ENCODE results near the gene TRIO. TPM values are rescaled to one million over a fixed set of nuclear protein-coding genes. Genes with fewer than 3 reads are reported as not detected.

The TRIO gene
- total and polyA plus RNA-seq, 4 donors, result 23.8 to 243 (median 110) TPM

GRCh38 chr5:14380712-14381111 is 237.6 kb downstream of the TRIO start:
- WGBS, 2 donors, result 56 to 67% methylated on average over 4 of the region's 4 CpGs
- no peak overlapping the region for H3K9ac ChIP-seq (ENCODE audit: insufficient read depth in 1 of 2, low read length in 2 of 2)
- H3K4me3 ChIP-seq, result no peak overlapping the region
- ATAC-seq (ENCODE audit: insufficient read depth, low FRiP score) (no peak), DNase-seq (no peak)
- H3K27me3 ChIP-seq (ENCODE audit: control insufficient read depth in 3 of 3, insufficient read depth in 3 of 3, low read length in 2 of 3), result no peaks in the 10 kb centered on the region
- peaks cover 0 to 2% (median 0%) of the 10 kb centered on the region in 4 donors for H3K9me3 ChIP-seq (ENCODE audit: control insufficient read depth in 4 of 4, insufficient read depth in 3 of 4, low read length in 3 of 4)
- H3K4me1 ChIP-seq (ENCODE audit: control insufficient read depth in 5 of 5, insufficient read depth in 5 of 5, low read length in 5 of 5), result no peaks in the 10 kb centered on the region
- TF ChIP-seq, protein P1, sequence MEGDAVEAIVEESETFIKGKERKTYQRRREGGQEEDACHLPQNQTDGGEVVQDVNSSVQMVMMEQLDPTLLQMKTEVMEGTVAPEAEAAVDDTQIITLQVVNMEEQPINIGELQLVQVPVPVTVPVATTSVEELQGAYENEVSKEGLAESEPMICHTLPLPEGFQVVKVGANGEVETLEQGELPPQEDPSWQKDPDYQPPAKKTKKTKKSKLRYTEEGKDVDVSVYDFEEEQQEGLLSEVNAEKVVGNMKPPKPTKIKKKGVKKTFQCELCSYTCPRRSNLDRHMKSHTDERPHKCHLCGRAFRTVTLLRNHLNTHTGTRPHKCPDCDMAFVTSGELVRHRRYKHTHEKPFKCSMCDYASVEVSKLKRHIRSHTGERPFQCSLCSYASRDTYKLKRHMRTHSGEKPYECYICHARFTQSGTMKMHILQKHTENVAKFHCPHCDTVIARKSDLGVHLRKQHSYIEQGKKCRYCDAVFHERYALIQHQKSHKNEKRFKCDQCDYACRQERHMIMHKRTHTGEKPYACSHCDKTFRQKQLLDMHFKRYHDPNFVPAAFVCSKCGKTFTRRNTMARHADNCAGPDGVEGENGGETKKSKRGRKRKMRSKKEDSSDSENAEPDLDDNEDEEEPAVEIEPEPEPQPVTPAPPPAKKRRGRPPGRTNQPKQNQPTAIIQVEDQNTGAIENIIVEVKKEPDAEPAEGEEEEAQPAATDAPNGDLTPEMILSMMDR (IDR thresholded peaks at IDR 0.05; ENCODE audit: control extremely low read depth, extremely low read depth), result no peak
- H3K27ac ChIP-seq (ENCODE audit: low read depth in 1 of 2, low read length in 1 of 2), result no peak overlapping the region
- H3K36me3 ChIP-seq (ENCODE audit: control insufficient read depth in 4 of 4, insufficient read depth in 4 of 4, low read length in 4 of 4), result peaks cover 31 to 44% (median 38%) of the 10 kb centered on the region in 4 donors

GRCh38 chr5:14382640-14383039 is 239.5 kb downstream of the TRIO start:
- Histone ChIP-seq H3K4me3 (no peak overlapping the region), H3K9me3 (ENCODE audit: control insufficient read depth in 4 of 4, insufficient read depth in 3 of 4, low read length in 3 of 4) (peaks cover 0 to 2% (median 0%) of the 10 kb centered on the region in 4 donors), H3K27ac (ENCODE audit: low read depth in 1 of 2, low read length in 1 of 2) (no peak overlapping the region), H3K4me1 (ENCODE audit: control insufficient read depth in 5 of 5, insufficient read depth in 5 of 5, low read length in 5 of 5) (no peaks in the 10 kb centered on the region), H3K9ac (ENCODE audit: insufficient read depth in 1 of 2, low read length in 2 of 2) (no peak overlapping the region), H3K27me3 (ENCODE audit: control insufficient read depth in 3 of 3, insufficient read depth in 3 of 3, low read length in 2 of 3) (no peaks in the 10 kb centered on the region), H3K36me3 (ENCODE audit: control insufficient read depth in 4 of 4, insufficient read depth in 4 of 4, low read length in 4 of 4) (peaks cover 34 to 48% (median 43%) of the 10 kb centered on the region in 4 donors)
- DNase-seq (no peak), ATAC-seq (ENCODE audit: insufficient read depth, low FRiP score) (no peak)
- WGBS, 2 donors, result 95 to 97% methylated on average over 4 of the region's 4 CpGs
- TF ChIP-seq, protein P1 (IDR thresholded peaks at IDR 0.05; ENCODE audit: control extremely low read depth, extremely low read depth), result no peak

GRCh38 chr5:14383923-14384322 is 240.8 kb downstream of the TRIO start:
- ATAC-seq (ENCODE audit: insufficient read depth, low FRiP score) (no peak), DNase-seq (peak in 1 of 3 donors; percentile 20)
- Histone ChIP-seq H3K27ac (ENCODE audit: low read depth in 1 of 2, low read length in 1 of 2) (no peak overlapping the region), H3K4me3 (no peak overlapping the region), H3K9me3 (ENCODE audit: control insufficient read depth in 4 of 4, insufficient read depth in 3 of 4, low read length in 3 of 4) (no peaks in the 10 kb centered on the region), H3K36me3 (ENCODE audit: control insufficient read depth in 4 of 4, insufficient read depth in 4 of 4, low read length in 4 of 4) (peaks cover 30 to 49% (median 39%) of the 10 kb centered on the region in 4 donors), H3K9ac (ENCODE audit: insufficient read depth in 1 of 2, low read length in 2 of 2) (no peak overlapping the region), H3K27me3 (ENCODE audit: control insufficient read depth in 3 of 3, insufficient read depth in 3 of 3, low read length in 2 of 3) (no peaks in the 10 kb centered on the region), H3K4me1 (ENCODE audit: control insufficient read depth in 5 of 5, insufficient read depth in 5 of 5, low read length in 5 of 5) (no peaks in the 10 kb centered on the region)
- TF ChIP-seq, protein P1 (IDR thresholded peaks at IDR 0.05; ENCODE audit: control extremely low read depth, extremely low read depth), result no peak
- WGBS, 2 donors, result 81 to 86% methylated on average over 11 of the region's 11 CpGs

GRCh38 chr5:14385019-14385418 is 241.9 kb downstream of the TRIO start:
- no peak overlapping the region for H3K9ac ChIP-seq (ENCODE audit: insufficient read depth in 1 of 2, low read length in 2 of 2)
- no peak overlapping the region for H3K27ac ChIP-seq (ENCODE audit: low read depth in 1 of 2, low read length in 1 of 2)
- ATAC-seq (ENCODE audit: insufficient read depth, low FRiP score) (no peak), DNase-seq (no peak)
- 86 to 88% methylated on average over 15 of the region's 15 CpGs for WGBS, 2 donors
- H3K27me3 ChIP-seq (ENCODE audit: control insufficient read depth in 3 of 3, insufficient read depth in 3 of 3, low read length in 2 of 3), result no peaks in the 10 kb centered on the region
- TF ChIP-seq, protein P1 (IDR thresholded peaks at IDR 0.05; ENCODE audit: control extremely low read depth, extremely low read depth), result no peak
- H3K4me3 ChIP-seq, result no peak overlapping the region
- H3K9me3 ChIP-seq (ENCODE audit: control insufficient read depth in 4 of 4, insufficient read depth in 3 of 4, low read length in 3 of 4), result no peaks in the 10 kb centered on the region
- H3K36me3 ChIP-seq (ENCODE audit: control insufficient read depth in 4 of 4, insufficient read depth in 4 of 4, low read length in 4 of 4), result peaks cover 25 to 52% (median 35%) of the 10 kb centered on the region in 4 donors
- H3K4me1 ChIP-seq (ENCODE audit: control insufficient read depth in 5 of 5, insufficient read depth in 5 of 5, low read length in 5 of 5), result no peaks in the 10 kb centered on the region

All from lung (tissue), 12 donors.